Measurements from ENCODE around the gene KCNG2.

KCNG2 gene

DNA sequence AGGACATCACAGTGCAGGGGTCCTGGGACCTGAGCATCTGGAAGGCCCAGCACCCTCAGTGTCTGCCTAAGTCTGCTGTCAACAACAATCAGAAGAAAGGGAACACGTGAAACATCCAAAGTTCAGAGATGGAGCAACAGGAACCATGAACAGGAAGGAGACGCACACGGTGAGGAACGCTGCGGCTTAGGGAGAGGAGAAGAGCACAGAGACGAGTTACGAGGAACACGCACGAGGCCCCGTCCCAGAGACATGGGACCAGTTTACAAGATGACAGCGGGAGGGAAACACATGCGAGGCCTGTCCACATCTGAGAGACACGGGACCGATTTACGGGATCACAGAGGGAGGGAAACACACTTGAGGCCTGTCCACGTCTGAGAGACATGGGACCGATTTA lies 2.9 kb upstream of the KCNG2 start (continued):
- TF ChIP-seq, protein P1, sequence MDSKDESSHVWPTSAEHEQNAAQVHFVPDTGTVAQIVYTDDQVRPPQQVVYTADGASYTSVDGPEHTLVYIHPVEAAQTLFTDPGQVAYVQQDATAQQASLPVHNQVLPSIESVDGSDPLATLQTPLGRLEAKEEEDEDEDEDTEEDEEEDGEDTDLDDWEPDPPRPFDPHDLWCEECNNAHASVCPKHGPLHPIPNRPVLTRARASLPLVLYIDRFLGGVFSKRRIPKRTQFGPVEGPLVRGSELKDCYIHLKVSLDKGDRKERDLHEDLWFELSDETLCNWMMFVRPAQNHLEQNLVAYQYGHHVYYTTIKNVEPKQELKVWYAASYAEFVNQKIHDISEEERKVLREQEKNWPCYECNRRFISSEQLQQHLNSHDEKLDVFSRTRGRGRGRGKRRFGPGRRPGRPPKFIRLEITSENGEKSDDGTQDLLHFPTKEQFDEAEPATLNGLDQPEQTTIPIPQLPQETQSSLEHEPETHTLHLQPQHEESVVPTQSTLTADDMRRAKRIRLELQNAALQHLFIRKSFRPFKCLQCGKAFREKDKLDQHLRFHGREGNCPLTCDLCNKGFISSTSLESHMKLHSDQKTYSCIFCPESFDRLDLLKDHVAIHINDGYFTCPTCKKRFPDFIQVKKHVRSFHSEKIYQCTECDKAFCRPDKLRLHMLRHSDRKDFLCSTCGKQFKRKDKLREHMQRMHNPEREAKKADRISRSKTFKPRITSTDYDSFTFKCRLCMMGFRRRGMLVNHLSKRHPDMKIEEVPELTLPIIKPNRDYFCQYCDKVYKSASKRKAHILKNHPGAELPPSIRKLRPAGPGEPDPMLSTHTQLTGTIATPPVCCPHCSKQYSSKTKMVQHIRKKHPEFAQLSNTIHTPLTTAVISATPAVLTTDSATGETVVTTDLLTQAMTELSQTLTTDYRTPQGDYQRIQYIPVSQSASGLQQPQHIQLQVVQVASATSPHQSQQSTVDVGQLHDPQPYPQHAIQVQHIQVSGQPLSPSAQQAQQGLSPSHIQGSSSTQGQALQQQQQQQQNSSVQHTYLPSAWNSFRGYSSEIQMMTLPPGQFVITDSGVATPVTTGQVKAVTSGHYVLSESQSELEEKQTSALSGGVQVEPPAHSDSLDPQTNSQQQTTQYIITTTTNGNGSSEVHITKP (tag by site-specific recombination; IDR thresholded peaks at IDR 0.05) = no peak
- no peak for TF ChIP-seq ZNF747 (tag by site-specific recombination; IDR thresholded peaks at IDR 0.05)
- TF ChIP-seq, protein P2, sequence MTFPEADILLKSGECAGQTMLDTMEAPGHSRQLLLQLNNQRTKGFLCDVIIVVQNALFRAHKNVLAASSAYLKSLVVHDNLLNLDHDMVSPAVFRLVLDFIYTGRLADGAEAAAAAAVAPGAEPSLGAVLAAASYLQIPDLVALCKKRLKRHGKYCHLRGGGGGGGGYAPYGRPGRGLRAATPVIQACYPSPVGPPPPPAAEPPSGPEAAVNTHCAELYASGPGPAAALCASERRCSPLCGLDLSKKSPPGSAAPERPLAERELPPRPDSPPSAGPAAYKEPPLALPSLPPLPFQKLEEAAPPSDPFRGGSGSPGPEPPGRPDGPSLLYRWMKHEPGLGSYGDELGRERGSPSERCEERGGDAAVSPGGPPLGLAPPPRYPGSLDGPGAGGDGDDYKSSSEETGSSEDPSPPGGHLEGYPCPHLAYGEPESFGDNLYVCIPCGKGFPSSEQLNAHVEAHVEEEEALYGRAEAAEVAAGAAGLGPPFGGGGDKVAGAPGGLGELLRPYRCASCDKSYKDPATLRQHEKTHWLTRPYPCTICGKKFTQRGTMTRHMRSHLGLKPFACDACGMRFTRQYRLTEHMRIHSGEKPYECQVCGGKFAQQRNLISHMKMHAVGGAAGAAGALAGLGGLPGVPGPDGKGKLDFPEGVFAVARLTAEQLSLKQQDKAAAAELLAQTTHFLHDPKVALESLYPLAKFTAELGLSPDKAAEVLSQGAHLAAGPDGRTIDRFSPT (tag by site-specific recombination; IDR thresholded peaks at IDR 0.05) = no peak

DNA sequence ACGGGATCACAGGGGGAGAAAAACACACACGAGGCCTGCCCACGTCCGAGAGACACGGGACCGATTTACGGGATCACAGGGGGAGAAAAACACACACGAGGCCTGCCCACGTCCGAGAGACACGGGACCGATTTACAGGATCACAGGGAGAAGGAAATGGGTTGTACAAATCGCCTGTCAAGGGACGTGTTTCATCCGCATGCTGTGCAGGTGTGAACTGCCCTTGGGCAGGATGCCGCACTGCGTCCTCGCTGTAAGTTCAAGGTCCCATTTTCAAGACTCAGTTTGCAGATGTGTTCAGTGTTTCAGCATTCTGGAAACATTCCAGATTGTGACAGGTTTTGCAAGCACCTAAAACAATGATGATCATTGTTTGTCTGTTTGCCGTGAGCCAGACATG lies 2.3 kb upstream of the KCNG2 start:
- ChIA-PET CTCF (no interaction called here), POLR2A (no interaction called here)
- H3K36me3 ChIP-seq (ENCODE audit: control insufficient read depth in 2 of 2, insufficient read depth in 1 of 2, low read length in 2 of 2) = no peaks in the 10 kb centered on the region
- TF ChIP-seq ZNF549 (tag by site-specific recombination; IDR thresholded peaks at IDR 0.05) (no peak), RBAK (tag by site-specific recombination; IDR thresholded peaks at IDR 0.05) (no peak), ZFP41 (tag by site-specific recombination; IDR thresholded peaks at IDR 0.05; ENCODE audit: borderline replicate concordance) (no peak), TRIM28 (IDR thresholded peaks at IDR 0.05; ENCODE audit: borderline replicate concordance, low read length) (no peak), ZNF768 (tag by site-specific recombination; IDR thresholded peaks at IDR 0.05) (no peak), HOXA7 (CRISPR knock-in tag; IDR thresholded peaks at IDR 0.05; ENCODE audit: borderline replicate concordance) (no peak)
- H3K4me1 ChIP-seq (ENCODE audit: control insufficient read depth, insufficient read depth, low read length) = no peaks in the 10 kb centered on the region; the same call in 1 of the 2 replicates
- H3K4me3 ChIP-seq (ENCODE audit: low read depth, low read length) = no peak overlapping the region
- no peak overlapping the region for H3K27ac ChIP-seq (ENCODE audit: extremely low read depth, low read depth, low read length)
- no peaks in the 10 kb centered on the region for H3K9me3 ChIP-seq (ENCODE audit: control insufficient read depth, insufficient read depth, low read depth, low read length)

DNA sequence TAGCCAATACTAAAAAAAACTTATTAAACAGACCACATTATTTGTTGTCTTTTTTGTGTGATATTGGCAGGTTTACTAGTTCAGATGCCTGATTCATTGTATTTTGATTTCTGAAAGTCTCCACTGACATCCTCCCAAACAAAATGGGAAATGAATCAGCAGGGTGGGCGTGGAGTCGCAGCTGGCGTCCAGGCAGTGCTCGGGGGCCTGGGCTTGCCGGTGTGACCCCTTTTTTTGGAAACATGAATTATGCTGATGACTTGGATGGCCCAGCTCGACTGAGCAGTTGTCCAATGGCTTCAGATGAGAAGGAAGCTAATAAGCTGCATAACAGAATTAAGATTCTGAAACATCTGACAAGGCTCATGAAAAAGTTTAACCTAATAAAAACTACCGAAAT lies 1.7 kb upstream of the KCNG2 start:
- POLR2A ChIA-PET = no interaction called here
- H3K36me3 ChIP-seq (ENCODE audit: control insufficient read depth in 2 of 2, insufficient read depth in 1 of 2, low read length in 2 of 2) = no peaks in the 10 kb centered on the region
- CTCF ChIA-PET = interaction anchor here (1.0 kb wide), 1 partner anchor 177 kb away, joined by 3 read pairs; no protein-coding TSS in a partner anchor
- H3K9me3 ChIP-seq (ENCODE audit: control insufficient read depth, insufficient read depth, low read depth, low read length) = no peaks in the 10 kb centered on the region
- H3K27ac ChIP-seq (ENCODE audit: extremely low read depth, low read depth, low read length) = no peak overlapping the region
- no peaks in the 10 kb centered on the region; the same call in 1 of the 2 replicates for H3K4me1 ChIP-seq (ENCODE audit: control insufficient read depth, insufficient read depth, low read length)
- no peak overlapping the region for H3K4me3 ChIP-seq (ENCODE audit: low read depth, low read length)
- TF ChIP-seq ZNF785 (tag by site-specific recombination; IDR thresholded peaks at IDR 0.05) (no peak), SALL2 (tag by site-specific recombination; IDR thresholded peaks at IDR 0.05; ENCODE audit: borderline replicate concordance) (no peak), ZFHX2 (tag by site-specific recombination; conservative IDR thresholded peaks at IDR 0.05) (no peak), ZNF664 (tag by site-specific recombination; IDR thresholded peaks at IDR 0.05) (no peak), SCRT1 (tag by site-specific recombination; IDR thresholded peaks at IDR 0.05; ENCODE audit: borderline replicate concordance) (no peak), ZBTB7A (tag by site-specific recombination; IDR thresholded peaks at IDR 0.05; ENCODE audit: low read depth) (no peak), ZNF626 (tag by site-specific recombination; IDR thresholded peaks at IDR 0.05) (no peak), ZNF302 (tag by site-specific recombination; IDR thresholded peaks at IDR 0.05; ENCODE audit: low read depth) (no peak), HOXD13 (CRISPR knock-in tag; IDR thresholded peaks at IDR 0.05; ENCODE audit: borderline replicate concordance) (no peak), ZNF529 (tag by site-specific recombination; IDR thresholded peaks at IDR 0.05; ENCODE audit: insufficient replicate concordance) (no peak), YY1 (tag by site-specific recombination; IDR thresholded peaks at IDR 0.05) (no peak), ZBTB1 (tag by site-specific recombination; IDR thresholded peaks at IDR 0.05) (no peak), ZNF211 (tag by site-specific recombination; IDR thresholded peaks at IDR 0.05; ENCODE audit: low read depth) (no peak), ZSCAN30 (tag by site-specific recombination; IDR thresholded peaks at IDR 0.05) (no peak), SP7 (tag by site-specific recombination; IDR thresholded peaks at IDR 0.05) (no peak)
- TF ChIP-seq, protein P3, sequence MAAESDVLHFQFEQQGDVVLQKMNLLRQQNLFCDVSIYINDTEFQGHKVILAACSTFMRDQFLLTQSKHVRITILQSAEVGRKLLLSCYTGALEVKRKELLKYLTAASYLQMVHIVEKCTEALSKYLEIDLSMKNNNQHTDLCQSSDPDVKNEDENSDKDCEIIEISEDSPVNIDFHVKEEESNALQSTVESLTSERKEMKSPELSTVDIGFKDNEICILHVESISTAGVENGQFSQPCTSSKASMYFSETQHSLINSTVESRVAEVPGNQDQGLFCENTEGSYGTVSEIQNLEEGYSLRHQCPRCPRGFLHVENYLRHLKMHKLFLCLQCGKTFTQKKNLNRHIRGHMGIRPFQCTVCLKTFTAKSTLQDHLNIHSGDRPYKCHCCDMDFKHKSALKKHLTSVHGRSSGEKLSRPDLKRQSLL (tag by site-specific recombination; IDR thresholded peaks at IDR 0.05) = no peak
- TF ChIP-seq, protein P4, sequence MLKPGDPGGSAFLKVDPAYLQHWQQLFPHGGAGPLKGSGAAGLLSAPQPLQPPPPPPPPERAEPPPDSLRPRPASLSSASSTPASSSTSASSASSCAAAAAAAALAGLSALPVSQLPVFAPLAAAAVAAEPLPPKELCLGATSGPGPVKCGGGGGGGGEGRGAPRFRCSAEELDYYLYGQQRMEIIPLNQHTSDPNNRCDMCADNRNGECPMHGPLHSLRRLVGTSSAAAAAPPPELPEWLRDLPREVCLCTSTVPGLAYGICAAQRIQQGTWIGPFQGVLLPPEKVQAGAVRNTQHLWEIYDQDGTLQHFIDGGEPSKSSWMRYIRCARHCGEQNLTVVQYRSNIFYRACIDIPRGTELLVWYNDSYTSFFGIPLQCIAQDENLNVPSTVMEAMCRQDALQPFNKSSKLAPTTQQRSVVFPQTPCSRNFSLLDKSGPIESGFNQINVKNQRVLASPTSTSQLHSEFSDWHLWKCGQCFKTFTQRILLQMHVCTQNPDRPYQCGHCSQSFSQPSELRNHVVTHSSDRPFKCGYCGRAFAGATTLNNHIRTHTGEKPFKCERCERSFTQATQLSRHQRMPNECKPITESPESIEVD (tag by site-specific recombination; IDR thresholded peaks at IDR 0.05) = no peak
